H7 (cell line): ENCODE results near the gene NFU1. TPM values are rescaled to one million over a fixed set of nuclear protein-coding genes. Genes with fewer than 3 reads are reported as not detected.
"Not testable (repeated sequence)": the region's sequence is repeated elsewhere in the genome, so short reads cannot be mapped to it uniquely, and the experiment has no call there.

Experiments
- DNase-seq: peaks from one replicate; pipeline ENCODE4 v3.0.0; 2012
- H3K27me3 ChIP-seq: 2 replicates; pipeline ENCODE4 v1.6.0; 2011; ENCODE audit warnings: mild to moderate bottlenecking, low read length; ENCODE audit not compliant: control insufficient read depth, insufficient read depth
- H3K36me3 ChIP-seq: replicated peaks from 2 replicates; pipeline ENCODE4 v1.5.1; 2011; ENCODE audit warnings: low read length; ENCODE audit not compliant: control insufficient read depth, insufficient read depth
- H3K4me3 ChIP-seq: 2 replicates; pipeline ENCODE4 v1.5.1; 2011; ENCODE audit warnings: low read depth, mild to moderate bottlenecking, control low read depth, low read length, moderate library complexity; ENCODE audit not compliant: insufficient read depth
- total RNA-seq: library from RNA; depleted of rRNA; stranded (reverse); fragments of >200 nt; shearing (Covaris generic); gene quantifications from 2 replicates; pipeline ENCODE4 v1.2.3, GENCODE V29; 2014

NFU1 gene
- total RNA-seq, 1 experiment from 2014 or later: 36.2 TPM

DNA sequence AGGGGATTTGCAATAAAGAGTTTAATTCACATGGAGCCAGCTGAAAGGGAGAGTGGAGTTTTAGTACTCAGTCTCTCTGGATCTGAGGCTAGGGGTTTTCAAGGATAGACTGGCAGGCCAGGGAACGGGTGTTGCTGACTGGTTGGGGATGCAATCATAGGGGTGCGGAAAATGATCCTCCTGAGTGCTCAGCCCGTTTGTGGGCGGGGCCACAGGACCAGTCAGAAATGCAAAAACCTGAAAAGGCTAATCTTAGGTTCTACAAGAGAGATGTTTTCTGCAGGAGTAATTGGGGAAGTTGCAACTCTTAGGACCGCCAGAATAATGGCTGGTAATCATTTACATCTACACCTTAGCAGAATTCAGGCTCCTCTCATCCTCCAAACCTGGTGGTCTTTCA is 2.5 kb downstream of the NFU1 start:
- no peak overlapping the region for H3K4me3 ChIP-seq
- DNase-seq: no peak
- H3K27me3 ChIP-seq: no peaks in the 10 kb centered on the region
- peaks cover 3% of the 10 kb centered on the region for H3K36me3 ChIP-seq

DNA sequence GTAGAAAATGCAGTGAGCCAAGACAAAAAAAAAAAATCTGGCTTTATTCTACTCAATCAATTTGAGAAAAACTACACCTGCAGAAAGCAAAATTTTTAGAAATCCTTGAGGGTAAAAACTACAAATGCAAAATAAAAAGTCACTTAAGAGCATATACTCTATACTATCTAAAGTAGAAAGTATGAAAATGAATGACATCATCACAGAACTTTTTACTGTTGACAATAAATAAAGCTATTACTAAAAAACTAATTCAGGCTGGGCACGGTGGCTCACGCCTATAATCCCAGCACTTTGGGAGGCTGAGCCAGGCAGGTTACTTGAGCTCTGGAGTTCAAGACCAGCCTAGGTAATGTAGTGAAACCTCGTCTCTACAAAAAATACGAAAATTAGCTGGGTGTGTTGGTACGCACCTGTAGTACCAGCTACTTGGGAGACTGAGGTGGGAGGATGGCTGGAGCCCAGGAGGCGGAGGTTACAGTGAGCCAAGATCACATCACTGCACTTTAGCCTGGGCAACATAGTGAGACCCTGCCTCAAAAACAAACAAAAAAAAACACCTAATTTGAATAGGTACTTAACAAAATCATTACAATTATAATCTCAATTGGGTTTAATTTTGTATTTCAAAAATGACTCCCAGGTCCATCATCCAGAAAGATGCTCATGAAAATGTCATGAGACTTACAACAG is 7.6 kb downstream of the NFU1 start:
- DNase-seq: no peak
- Histone ChIP-seq H3K4me3 (no peak overlapping the region), H3K36me3 (peaks cover 3% of the 10 kb centered on the region), H3K27me3 (no peaks in the 10 kb centered on the region)

DNA sequence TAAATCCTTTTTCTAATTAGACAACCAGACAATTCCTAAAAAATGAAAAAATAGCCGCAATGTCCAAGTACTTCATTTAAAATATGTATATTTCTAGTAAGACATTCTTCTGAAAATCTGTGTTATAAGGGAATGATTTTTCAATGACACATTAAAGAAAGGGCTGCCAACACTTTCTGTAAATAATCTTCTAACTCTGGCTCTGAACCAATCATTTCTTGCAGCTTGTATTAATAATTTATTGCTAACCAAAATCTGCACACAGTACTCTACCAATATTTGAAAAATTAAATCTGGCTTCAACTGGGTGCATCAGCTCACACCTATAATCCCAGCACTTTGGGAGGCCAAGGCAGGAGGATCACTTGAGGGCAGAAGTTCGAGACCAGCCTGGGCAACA is 8.3 kb downstream of the NFU1 start:
- H3K27me3 ChIP-seq: no peaks in the 10 kb centered on the region
- no peak for DNase-seq
- peaks cover 3% of the 10 kb centered on the region for H3K36me3 ChIP-seq
- no peak overlapping the region for H3K4me3 ChIP-seq

DNA sequence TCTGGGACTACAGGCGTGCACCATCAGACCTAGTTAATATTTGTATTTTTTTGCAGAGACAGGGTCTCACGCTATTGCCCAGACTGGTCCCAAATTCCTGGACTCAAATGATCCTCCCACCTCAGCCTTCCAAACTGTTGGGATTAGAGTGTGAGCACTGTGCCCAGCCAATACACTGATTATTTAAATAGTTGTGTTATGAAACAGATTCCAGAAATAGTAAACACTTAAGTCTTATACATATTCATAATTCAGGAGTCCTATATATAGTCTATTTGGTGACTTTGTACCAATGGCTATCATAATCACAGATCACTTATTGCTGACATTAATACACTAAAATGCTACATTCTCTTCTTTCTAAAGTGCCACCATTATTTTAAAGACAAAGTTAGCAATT is 12.8 kb downstream of the NFU1 start:
- no peaks in the 10 kb centered on the region for H3K27me3 ChIP-seq
- H3K4me3 ChIP-seq: no peak overlapping the region
- no peaks in the 10 kb centered on the region; the same call in none of the 2 replicates for H3K36me3 ChIP-seq
- DNase-seq: no peak

DNA sequence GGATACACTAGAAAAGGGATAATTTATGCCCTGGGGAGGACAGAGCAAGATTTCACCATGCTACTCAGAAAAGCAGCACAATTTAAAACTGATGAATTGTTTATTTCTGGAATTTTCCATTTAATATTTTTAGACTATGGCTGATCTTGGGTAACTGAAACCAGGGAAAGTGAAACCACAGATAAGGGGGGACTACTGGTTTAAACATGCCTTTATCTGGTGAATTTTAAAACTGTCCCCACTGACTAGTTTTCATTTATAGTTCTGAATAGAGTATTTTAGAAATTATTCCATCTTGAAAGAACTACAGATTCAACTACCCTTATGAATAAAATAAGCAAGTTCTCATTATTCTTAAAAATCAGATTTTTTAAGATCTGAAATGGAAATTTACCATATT is 15.0 kb downstream of the NFU1 start:
- no peaks in the 10 kb centered on the region for H3K27me3 ChIP-seq
- DNase-seq: no peak
- peaks cover 1% of the 10 kb centered on the region for H3K36me3 ChIP-seq
- H3K4me3 ChIP-seq: no peak overlapping the region

DNA sequence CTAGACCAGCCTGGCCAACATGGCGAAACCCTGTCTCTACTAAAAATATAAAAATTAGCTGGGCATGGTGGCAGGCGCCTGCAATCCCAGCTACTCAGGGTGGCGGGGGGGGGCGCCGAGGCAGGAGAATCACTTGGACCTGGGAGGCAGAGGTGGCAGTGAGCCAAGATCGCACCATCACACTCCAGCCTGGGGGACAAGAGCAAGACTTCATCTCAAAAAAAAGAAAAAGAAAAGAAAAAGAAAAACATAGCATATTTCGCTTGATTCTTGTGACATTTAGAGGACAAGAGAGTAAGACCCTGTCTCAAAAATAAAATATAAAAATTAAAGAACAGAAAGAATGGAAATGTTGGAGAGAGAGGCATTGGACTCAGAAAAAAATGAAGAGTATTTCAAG is 18.1 kb downstream of the NFU1 start:
- not testable (repeated sequence) for H3K27me3 ChIP-seq, H3K36me3 ChIP-seq, DNase-seq, H3K4me3 ChIP-seq

DNA sequence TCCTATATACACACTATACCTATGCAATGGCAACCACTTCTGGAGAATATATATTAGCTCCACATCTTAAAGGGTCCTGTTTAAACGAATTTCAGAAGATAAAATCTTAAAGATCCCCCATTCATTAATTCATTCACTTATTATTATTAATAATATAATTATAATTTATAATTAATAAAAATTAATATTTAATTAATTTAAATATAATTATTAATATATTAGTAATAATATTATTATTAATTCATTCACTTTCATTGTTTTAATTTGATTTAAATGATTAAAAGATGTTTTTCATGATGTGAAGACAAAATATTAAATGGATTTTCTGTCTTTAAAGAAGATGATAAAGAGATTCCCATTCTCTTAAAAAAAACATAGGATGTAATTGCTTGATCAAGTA is 21.1 kb downstream of the NFU1 start:
- Histone ChIP-seq H3K27me3 (no peaks in the 10 kb centered on the region), H3K36me3 (peaks cover 1% of the 10 kb centered on the region; the same call in 1 of the 2 replicates), H3K4me3 (no peak overlapping the region)
- no peak for DNase-seq

DNA sequence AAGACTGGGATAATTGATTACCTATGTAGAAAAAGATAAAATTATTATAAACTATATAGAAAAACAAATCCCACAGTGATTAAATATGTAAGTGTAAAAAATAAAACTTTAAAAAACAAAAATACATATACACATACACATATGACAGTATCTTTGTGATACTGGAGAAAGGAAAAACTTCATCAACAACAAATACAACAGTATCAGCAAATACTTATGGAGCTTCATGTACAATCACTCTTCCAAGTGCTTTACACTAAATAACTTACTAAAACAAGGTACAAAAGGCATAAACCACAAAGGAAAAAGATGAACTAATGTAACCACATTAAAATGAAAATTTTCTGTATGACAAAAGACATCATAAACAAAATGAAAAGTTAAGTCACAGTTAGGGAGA is 26.1 kb downstream of the NFU1 start:
- no peak for DNase-seq
- Histone ChIP-seq H3K27me3 (no peaks in the 10 kb centered on the region), H3K4me3 (no peak overlapping the region), H3K36me3 (peaks cover 2% of the 10 kb centered on the region)

DNA sequence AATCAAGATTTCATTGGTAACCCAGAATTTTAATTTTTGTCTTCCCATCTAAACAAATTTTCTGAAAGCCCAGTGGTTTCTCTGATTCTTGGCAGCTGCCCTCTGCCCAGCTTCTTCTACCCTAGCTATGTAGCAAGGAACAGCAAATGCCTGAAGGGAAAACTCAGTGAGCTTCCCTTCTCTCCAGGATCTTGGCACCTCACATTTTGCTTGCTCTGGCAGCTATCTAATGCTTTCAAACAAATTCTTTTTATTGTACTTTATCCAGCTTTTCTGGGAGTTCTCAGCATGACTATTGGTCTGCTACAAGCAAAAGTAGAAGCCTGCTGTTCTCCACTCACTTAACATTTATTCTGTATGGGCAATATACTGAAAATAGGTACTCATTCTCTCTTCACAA is 31.9 kb downstream of the NFU1 start:
- Histone ChIP-seq H3K4me3 (no peak overlapping the region), H3K27me3 (no peaks in the 10 kb centered on the region), H3K36me3 (peaks cover 2% of the 10 kb centered on the region)
- DNase-seq: no peak

DNA sequence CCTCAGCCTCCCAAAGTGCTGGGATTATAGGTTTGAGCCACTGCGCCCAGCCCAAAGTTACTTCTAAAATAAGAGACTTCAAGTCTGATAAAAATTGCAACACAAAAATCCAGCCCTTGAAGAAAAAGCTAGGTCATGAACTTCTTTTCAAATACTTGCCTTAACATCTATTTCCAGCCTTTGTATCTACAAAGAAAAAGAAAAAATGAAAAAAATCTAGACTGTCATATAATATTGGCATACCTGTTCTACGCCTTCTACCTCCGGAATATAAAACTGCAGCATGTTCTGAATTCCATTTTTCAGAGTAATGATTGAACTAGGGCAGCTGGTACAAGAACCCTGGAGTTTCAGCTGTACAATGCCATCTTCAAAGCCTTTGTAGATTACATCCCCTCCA is 37.1 kb downstream of the NFU1 start:
- DNase-seq: no peak
- Histone ChIP-seq H3K27me3 (no peaks in the 10 kb centered on the region), H3K36me3 (no peaks in the 10 kb centered on the region), H3K4me3 (no peak overlapping the region)

DNA sequence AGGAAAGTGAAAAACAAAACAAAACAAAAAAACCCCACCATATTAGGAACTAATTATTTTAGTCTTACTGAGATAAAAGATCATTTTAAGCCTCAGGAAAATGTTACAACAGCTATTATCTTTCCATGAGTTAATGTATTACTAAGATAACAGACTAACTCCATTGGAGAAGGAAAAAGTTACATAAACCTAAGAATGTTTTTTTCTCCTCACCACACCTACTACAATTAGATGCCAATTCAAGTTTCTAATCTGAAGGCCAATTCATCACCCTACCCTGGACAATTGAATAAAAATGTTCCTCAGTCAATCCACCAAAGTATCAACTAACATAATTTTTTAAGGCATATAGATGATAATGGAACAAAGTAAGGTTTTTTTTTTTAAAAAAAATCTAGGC is 40.0 kb downstream of the NFU1 start:
- Histone ChIP-seq H3K4me3 (no peak overlapping the region), H3K36me3 (no peaks in the 10 kb centered on the region), H3K27me3 (no peaks in the 10 kb centered on the region)
- DNase-seq: no peak

DNA sequence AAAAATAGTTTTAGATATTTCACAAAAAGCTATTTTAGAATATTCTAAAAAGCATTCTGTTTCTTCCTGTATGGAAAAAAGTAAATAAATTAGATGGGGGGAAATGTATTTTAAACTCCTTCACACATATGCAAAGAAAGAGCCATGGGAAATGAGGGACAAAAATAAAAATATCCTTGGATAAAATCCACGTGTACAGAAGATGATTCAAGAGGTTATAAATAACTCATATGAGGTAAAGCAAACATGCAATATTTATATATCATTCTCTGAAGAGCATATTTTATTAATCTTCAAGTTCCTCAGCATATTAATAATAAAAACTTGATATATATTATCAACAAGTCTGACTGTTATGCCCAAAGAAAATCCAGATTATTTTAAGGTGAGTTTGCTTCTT is 41.4 kb downstream of the NFU1 start:
- H3K36me3 ChIP-seq: no peaks in the 10 kb centered on the region
- no peak for DNase-seq
- no peaks in the 10 kb centered on the region for H3K27me3 ChIP-seq
- H3K4me3 ChIP-seq: no peak overlapping the region

DNA sequence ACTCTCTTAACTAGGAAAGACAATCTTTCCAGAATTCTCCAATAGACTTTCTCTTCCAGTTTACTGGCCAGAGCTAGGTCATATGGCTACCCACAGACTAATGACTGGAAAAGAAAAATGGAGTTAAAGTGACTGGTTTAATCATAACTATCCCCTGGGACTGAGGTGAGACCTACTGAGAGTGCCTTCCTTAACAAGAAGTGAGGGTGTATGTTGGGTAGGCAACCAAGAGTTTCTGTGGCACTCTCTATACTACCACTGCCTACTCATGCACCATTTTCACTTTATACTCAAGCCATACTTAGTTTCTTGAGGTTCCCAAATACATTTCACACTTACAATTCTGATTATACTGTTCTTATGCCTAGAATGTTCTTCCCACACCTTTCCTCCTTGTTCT is 43.3 kb downstream of the NFU1 start:
- DNase-seq: no peak
- Histone ChIP-seq H3K27me3 (no peaks in the 10 kb centered on the region), H3K4me3 (no peak overlapping the region), H3K36me3 (no peaks in the 10 kb centered on the region)

DNA sequence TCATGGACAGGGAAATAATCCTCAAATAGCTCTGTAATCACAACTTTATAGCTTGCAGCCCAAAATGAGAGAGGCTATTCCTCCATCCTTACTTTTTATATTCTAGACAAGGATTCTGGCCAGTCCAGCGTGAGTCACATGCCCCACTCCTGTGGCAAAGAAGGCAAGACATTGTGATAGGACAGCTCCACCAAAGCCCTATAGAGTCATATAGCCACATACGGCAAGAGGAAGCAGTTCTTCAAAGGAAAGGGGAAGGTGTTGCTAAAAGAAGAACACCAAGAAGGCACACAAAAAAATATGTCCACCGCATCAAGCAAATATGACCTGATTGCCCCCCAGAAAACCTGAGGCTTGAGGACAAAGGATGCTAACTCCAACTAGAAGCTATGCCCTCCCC is 46.8 kb downstream of the NFU1 start:
- no peak for DNase-seq
- Histone ChIP-seq H3K27me3 (no peaks in the 10 kb centered on the region), H3K36me3 (no peaks in the 10 kb centered on the region), H3K4me3 (no peak overlapping the region)

DNA sequence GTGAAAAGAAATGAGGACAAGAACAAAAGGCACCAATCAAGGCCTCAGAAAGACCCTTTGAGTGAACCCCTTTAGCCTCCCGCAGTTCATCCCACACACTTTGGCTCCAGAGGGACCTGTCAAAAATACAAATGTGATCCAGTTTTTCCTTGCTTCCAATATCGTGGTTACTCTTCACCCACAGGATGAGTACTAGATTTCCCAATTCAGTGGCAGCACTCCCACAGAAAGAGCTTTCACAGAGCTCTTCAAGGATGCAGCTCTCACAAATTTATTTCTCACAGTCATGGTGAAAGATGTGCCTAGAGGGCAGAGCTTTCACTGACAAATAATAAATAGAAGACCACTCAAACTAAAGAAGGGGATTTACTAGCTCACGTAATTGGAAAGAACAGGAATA is 47.2 kb downstream of the NFU1 start:
- no peaks in the 10 kb centered on the region for H3K27me3 ChIP-seq
- no peaks in the 10 kb centered on the region for H3K36me3 ChIP-seq
- no peak for DNase-seq
- H3K4me3 ChIP-seq: no peak overlapping the region

DNA sequence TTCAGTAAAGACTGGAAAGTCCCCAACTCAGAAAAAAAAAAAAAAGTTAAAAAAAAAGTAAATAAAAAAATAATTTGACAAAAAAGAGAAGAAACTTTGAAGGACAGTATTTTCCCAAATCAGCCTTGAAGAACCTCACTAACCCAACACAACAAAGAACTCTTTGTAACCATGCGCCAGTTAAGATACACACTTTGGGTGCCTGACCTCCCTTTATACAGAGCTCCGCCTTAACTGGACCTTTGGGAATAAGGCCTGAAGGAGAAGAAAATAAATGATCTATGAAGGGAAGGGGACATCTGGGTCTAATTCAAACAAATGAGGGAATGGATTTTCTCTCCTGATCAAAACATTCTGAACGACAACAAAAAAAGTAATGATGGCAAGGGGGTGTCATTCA is 48.0 kb downstream of the NFU1 start:
- Histone ChIP-seq H3K27me3 (no peaks in the 10 kb centered on the region), H3K4me3 (no peak overlapping the region), H3K36me3 (no peaks in the 10 kb centered on the region)
- DNase-seq: no peak
